GM03348 (cell line): ENCODE results near the gene CDX4.
"Not testable (repeated sequence)": the region's sequence is repeated elsewhere in the genome, so short reads cannot be mapped to it uniquely, and the experiment has no call there.

Source experiments
- DNase-seq: peaks from one replicate; pipeline ENCODE4 v3.0.0; 2012; ENCODE audit warnings: low spot score

The CDX4 gene

GRCh38 chrX:73446831-73447230 is at the start of gene CDX4:
CDX4 (plus strand) TSS chrX:73447053; CDS start chrX:73447254, 201 bp downstream.
- DNase-seq = no peak

- no peak for DNase-seq
Observed at GRCh38 chrX:73398185-73398914, 48.5 kb upstream of the CDX4 start.

GRCh38 chrX:73400136-73400748 is 46.6 kb upstream of the CDX4 start:
- DNase-seq = no peak

- DNase-seq = no peak
Observed at GRCh38 chrX:73401591-73402266, 45.1 kb upstream of the CDX4 start.

- no peak for DNase-seq
Observed at GRCh38 chrX:73412930-73413329, 33.9 kb upstream of the CDX4 start.

GRCh38 chrX:73447311-73447794 is 500 bp downstream of the CDX4 start:
- DNase-seq = no peak

- DNase-seq = no peak
Observed at GRCh38 chrX:73448379-73448778, 1.5 kb downstream of the CDX4 start.

- no peak for DNase-seq
Observed at GRCh38 chrX:73455171-73455570, 8.3 kb downstream of the CDX4 start.

- DNase-seq = no peak
Observed at GRCh38 chrX:73457306-73457705, 10.5 kb downstream of the CDX4 start.

- no peak for DNase-seq
Observed at GRCh38 chrX:73468376-73468775, 21.5 kb downstream of the CDX4 start.

GRCh38 chrX:73478961-73479360 is 32.1 kb downstream of the CDX4 start:
- DNase-seq = no peak

GRCh38 chrX:73481521-73481920 is 34.7 kb downstream of the CDX4 start:
- DNase-seq = no peak

GRCh38 chrX:73490661-73491060 is 43.8 kb downstream of the CDX4 start:
- no peak for DNase-seq

GRCh38 chrX:73492178-73492577 is 45.3 kb downstream of the CDX4 start:
- DNase-seq = not testable (repeated sequence)
